Cerebellar cortex (tissue), 1 donor: ENCODE results near the gene HSFX1.
"Not testable (repeated sequence)": the region's sequence is repeated elsewhere in the genome, so short reads cannot be mapped to it uniquely, and the experiment has no call there.

Experiments
- DNase-seq: peaks from one replicate; pipeline ENCODE4 v3.0.0-alpha.2; 2015; ENCODE audit warnings: low spot score

Gene HSFX1

GRCh38 chrX:149773768-149774167 lies at the start of gene HSFX1:
TSS of gene HSFX1 (plus strand) at chrX:149774068. CDS start at chrX:149774682, 614 bp downstream.
- DNase-seq: not testable (repeated sequence)

GRCh38 chrX:149727308-149727707 lies 46.6 kb upstream of the HSFX1 start:
- not testable (repeated sequence) for DNase-seq

GRCh38 chrX:149742269-149742668 lies 31.6 kb upstream of the HSFX1 start:
- DNase-seq: not testable (repeated sequence)

GRCh38 chrX:149746390-149747007 lies 27.4 kb upstream of the HSFX1 start:
- not testable (repeated sequence) for DNase-seq

- no peak for DNase-seq
These were observed 16.4 kb upstream of the HSFX1 start for GRCh38 chrX:149757206-149758067.

GRCh38 chrX:149758068-149758714 lies 15.7 kb upstream of the HSFX1 start:
- no peak for DNase-seq

GRCh38 chrX:149758715-149759078 lies 15.2 kb upstream of the HSFX1 start:
- DNase-seq: not testable (repeated sequence)

- no peak for DNase-seq
These were observed 14.0 kb upstream of the HSFX1 start for GRCh38 chrX:149759824-149760223.

GRCh38 chrX:149760965-149761364 lies 12.9 kb upstream of the HSFX1 start:
- no peak for DNase-seq

- not testable (repeated sequence) for DNase-seq
These were observed 11.8 kb upstream of the HSFX1 start for GRCh38 chrX:149761858-149762674.

- DNase-seq: no peak
These were observed 10.9 kb upstream of the HSFX1 start for GRCh38 chrX:149762696-149763614.

GRCh38 chrX:149770344-149770743 lies 3.5 kb upstream of the HSFX1 start:
- DNase-seq: not testable (repeated sequence)

- DNase-seq: not testable (repeated sequence)
These were observed 842 bp upstream of the HSFX1 start for GRCh38 chrX:149773026-149773425.

GRCh38 chrX:149777999-149778398 lies 4.1 kb downstream of the HSFX1 start:
- DNase-seq: not testable (repeated sequence)

GRCh38 chrX:149781727-149782126 lies 7.9 kb downstream of the HSFX1 start, which contains the start of gene MAGEA9:
TSS of gene MAGEA9 (plus strand) at chrX:149781930. CDS start at chrX:149786211, 4,281 bp downstream.
- DNase-seq: not testable (repeated sequence)

- not testable (repeated sequence) for DNase-seq
These were observed 21.7 kb downstream of the HSFX1 start for GRCh38 chrX:149795531-149795930.

GRCh38 chrX:149799095-149799714 lies 25.3 kb downstream of the HSFX1 start:
- no peak for DNase-seq

- DNase-seq: no peak
These were observed 26.1 kb downstream of the HSFX1 start for GRCh38 chrX:149799938-149800337.

GRCh38 chrX:149803458-149804062 lies 29.7 kb downstream of the HSFX1 start:
- DNase-seq: no peak

- DNase-seq: no peak
These were observed 30.2 kb downstream of the HSFX1 start for GRCh38 chrX:149804102-149804501.
